ENCODE data around the gene EDAR.

DNA sequence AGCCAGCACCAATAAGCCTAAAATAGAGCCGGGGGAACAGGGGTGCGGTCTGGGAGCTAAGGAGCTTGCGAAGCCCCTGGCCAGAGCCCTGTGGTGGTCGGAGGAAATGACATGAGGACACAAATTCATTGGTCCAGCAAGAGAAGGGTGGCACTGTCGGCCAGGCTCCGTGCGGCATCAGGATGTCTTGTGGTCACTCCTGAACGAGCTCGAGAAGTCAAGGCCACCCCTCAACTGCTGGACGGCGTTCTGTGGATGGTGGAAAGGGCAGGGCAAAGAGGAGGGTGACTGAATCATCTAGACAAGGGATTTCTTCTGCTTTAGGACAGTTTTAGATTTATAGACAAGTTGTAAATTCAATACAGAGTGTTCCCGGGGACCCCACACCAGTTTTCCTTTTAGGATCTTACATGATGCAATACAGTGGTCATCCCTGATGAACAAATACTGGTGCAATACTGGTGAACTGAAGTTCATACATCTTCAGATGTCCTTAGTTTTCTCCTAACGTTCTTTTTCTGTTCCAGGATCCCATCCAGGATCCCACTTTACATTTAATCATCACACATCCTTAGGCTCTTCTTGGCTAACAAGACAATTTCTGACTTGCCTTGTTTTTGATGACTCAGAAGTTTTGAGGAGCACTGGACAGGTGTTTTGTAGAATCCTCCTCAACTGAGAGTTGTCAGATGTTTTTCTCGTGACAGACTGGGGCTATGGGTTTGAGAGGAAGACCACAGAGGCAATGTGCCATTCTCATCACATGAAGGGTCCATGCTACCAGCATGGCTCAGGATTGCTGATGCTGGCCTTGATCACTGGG, 13.2 kb downstream of the EDAR start:
- TF ChIP-seq, protein P1, sequence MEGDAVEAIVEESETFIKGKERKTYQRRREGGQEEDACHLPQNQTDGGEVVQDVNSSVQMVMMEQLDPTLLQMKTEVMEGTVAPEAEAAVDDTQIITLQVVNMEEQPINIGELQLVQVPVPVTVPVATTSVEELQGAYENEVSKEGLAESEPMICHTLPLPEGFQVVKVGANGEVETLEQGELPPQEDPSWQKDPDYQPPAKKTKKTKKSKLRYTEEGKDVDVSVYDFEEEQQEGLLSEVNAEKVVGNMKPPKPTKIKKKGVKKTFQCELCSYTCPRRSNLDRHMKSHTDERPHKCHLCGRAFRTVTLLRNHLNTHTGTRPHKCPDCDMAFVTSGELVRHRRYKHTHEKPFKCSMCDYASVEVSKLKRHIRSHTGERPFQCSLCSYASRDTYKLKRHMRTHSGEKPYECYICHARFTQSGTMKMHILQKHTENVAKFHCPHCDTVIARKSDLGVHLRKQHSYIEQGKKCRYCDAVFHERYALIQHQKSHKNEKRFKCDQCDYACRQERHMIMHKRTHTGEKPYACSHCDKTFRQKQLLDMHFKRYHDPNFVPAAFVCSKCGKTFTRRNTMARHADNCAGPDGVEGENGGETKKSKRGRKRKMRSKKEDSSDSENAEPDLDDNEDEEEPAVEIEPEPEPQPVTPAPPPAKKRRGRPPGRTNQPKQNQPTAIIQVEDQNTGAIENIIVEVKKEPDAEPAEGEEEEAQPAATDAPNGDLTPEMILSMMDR (IDR thresholded peaks at IDR 0.05; ENCODE audit: control extremely low read depth in 1 of 3, insufficient read depth in 1 of 3, low read depth in 1 of 3, low read length in 3 of 3) = no peak
- no peak for TF ChIP-seq ZNF274 (IDR thresholded peaks at IDR 0.05; ENCODE audit: borderline replicate concordance, extremely low read depth, low read length)
- no peak for TF ChIP-seq CBX5 (IDR thresholded peaks at IDR 0.05; ENCODE audit: low read depth, low read length)
- TF ChIP-seq, protein P2, sequence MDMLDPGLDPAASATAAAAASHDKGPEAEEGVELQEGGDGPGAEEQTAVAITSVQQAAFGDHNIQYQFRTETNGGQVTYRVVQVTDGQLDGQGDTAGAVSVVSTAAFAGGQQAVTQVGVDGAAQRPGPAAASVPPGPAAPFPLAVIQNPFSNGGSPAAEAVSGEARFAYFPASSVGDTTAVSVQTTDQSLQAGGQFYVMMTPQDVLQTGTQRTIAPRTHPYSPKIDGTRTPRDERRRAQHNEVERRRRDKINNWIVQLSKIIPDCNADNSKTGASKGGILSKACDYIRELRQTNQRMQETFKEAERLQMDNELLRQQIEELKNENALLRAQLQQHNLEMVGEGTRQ (IDR thresholded peaks at IDR 0.05; ENCODE audit: low read length) = no peak
- no peak for TF ChIP-seq EGR1 (IDR thresholded peaks at IDR 0.05; ENCODE audit: borderline replicate concordance, low read depth, low read length)
- no peak for TF ChIP-seq POLR2A (IDR thresholded peaks at IDR 0.05; ENCODE audit: control extremely low read depth in 1 of 2, low read depth in 2 of 2, low read length in 2 of 2)
- TF ChIP-seq POLR2AphosphoS5 (IDR thresholded peaks at IDR 0.05; ENCODE audit: low read depth, low read length) = no peak
- no peak for TF ChIP-seq SIN3A (conservative IDR thresholded peaks at IDR 0.05 in 1 of 2, IDR thresholded peaks at IDR 0.05 in 1 of 2; ENCODE audit: low read depth in 1 of 2, low read length in 2 of 2)
- TF ChIP-seq TBP (IDR thresholded peaks at IDR 0.05; ENCODE audit: low read depth, low read length) = no peak
- TF ChIP-seq BRCA1 (IDR thresholded peaks at IDR 0.05; ENCODE audit: low read depth, low read length) = no peak
- no peak for TF ChIP-seq TCF12 (IDR thresholded peaks at IDR 0.05; ENCODE audit: low read depth, low read length)
- no peak for TF ChIP-seq SRF (IDR thresholded peaks at IDR 0.05; ENCODE audit: low read depth, low read length)
- TF ChIP-seq CEBPB (IDR thresholded peaks at IDR 0.05; ENCODE audit: low read depth, low read length) = no peak

All from H1 (cell line).